OCI-LY3 (cell line): ENCODE measurements around the gene HSPG2.

Source experiments
- EZH2phosphoT487 ChIP-seq: fragments of 200-600 bp; shearing (Covaris generic); IDR thresholded peaks from 2 replicates; pipeline ENCODE4 v1.6.1; 2018; ENCODE audit warnings: antibody characterized with exemption, mixed run types, low read depth
- TF ChIP-seq, protein P1 (sequence below): fragments of 200-600, 300-600 bp; sonication (generic); IDR thresholded peaks from 2 replicates; pipeline ENCODE4 v1.5.1; 2014; ENCODE audit warnings: antibody characterized with exemption, low read length, low read depth

DNA sequence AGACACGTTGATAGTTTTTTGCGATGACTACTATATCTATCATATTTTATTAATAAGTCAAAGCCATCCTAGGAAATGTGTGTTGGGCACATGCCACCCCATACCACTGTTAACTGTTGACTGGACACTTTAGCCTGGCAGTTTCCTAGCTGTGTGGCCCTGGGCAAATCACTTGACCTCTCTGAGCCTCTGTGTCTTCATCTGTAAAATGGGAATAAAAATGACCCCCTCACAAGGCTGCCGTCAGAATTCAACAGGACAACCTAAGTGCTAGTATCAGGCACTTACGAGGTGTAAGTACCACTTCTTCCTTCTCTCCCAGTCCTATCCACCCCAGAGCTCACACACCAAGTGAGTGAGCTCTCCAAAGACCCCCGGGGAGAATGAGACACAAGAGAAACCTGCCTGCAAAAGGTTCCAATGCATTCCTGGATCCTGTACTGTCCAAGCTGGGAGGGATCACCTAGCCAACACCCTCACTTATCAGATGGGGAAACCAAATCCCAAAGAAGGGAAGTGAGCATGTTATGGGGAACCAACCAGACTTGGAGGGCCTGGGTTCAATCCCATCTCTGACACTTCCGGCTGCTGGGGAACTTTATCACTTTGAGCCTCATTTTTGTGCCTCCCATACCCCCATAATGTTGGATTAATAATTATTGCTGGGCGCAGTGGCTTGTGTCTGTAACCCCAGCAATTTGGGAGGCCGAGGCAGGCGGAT, 24.9 kb downstream of the HSPG2 start:
- TF ChIP-seq, protein P1, sequence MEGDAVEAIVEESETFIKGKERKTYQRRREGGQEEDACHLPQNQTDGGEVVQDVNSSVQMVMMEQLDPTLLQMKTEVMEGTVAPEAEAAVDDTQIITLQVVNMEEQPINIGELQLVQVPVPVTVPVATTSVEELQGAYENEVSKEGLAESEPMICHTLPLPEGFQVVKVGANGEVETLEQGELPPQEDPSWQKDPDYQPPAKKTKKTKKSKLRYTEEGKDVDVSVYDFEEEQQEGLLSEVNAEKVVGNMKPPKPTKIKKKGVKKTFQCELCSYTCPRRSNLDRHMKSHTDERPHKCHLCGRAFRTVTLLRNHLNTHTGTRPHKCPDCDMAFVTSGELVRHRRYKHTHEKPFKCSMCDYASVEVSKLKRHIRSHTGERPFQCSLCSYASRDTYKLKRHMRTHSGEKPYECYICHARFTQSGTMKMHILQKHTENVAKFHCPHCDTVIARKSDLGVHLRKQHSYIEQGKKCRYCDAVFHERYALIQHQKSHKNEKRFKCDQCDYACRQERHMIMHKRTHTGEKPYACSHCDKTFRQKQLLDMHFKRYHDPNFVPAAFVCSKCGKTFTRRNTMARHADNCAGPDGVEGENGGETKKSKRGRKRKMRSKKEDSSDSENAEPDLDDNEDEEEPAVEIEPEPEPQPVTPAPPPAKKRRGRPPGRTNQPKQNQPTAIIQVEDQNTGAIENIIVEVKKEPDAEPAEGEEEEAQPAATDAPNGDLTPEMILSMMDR, result no peak
- TF ChIP-seq EZH2phosphoT487, result no peak
